ENCODE results near the gene COL6A2.

COL6A2 gene

DNA sequence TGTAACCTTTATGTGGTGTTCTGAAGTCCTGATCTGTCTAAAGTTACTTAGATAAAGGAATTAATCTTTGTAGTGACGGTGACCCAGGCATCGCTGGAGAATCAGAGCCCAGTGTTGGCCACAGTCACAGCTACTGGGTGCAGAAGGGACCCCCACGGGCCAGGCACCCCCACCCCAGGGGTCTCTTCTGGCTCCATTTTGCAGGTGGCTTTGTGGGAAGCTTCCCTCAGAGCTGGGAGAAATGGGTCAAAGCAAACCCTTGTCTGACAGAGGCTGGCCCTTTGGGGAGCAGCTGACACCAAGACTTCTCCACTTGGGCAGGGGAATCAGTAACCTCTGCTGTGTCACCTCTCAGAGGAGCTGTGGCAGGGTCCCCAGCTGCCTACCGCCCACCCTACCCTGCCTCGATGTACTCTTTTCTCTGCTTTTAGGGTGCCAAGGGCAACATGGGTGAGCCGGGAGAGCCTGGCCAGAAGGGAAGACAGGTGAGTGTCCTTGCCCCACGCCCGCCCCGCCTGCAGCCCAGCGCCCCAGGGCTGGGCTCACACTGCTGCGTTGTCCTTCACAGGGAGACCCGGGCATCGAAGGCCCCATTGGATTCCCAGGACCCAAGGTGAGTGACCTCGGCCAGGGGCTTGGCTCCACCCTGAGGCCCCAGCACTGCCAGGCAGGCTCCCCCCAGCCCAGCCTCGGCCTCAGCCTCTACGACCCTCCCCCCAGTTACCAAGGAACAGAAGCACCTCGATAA, 17.7 kb downstream of the COL6A2 start:
- H3K36me3 Mint-ChIP-seq (ENCODE audit: low read depth), result no peaks in the 10 kb centered on the region
- DNase-seq (ENCODE audit: low spot score), result no peak
- no peaks in the 10 kb centered on the region for H3K4me1 Mint-ChIP-seq (ENCODE audit: low read depth)
- no peak overlapping the region for H3K27ac Mint-ChIP-seq
- no peak overlapping the region for H3K4me3 Mint-ChIP-seq
- no peaks in the 10 kb centered on the region for H3K27me3 Mint-ChIP-seq (ENCODE audit: low read depth)
- H3K9me3 Mint-ChIP-seq, result peaks cover 4% of the 10 kb centered on the region

DNA sequence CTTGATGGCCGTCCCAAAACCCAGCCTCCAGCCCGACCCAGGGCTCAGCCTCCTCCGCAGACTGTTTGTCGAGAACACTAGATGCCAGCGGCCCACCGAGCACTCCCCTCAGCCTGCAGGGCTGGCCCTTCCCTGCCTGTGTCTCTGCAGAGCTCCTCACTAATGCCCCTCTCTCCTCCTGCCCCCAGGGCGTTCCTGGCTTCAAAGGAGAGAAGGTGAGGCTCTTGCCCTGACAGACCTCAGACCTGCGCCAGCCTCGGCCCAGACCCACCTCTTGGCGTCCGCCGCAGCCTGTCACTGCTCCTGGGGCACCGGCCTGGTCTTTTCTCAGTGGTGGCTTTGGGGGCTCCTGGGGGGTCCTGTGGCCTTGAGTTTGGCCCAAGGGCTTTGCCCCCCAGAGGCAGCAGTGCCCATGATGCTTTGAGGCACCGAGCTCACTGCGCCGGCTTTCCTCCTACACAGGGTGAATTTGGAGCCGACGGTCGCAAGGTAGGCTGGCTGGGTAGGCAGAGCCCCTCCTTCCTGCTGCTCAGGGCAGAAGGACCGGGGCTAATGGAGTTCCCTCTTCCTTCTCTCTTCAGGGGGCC, 18.4 kb downstream of the COL6A2 start:
- Mint-ChIP-seq H3K27ac (no peak overlapping the region), H3K9me3 (peaks cover 4% of the 10 kb centered on the region), H3K4me3 (no peak overlapping the region), H3K27me3 (ENCODE audit: low read depth) (no peaks in the 10 kb centered on the region), H3K4me1 (ENCODE audit: low read depth) (no peaks in the 10 kb centered on the region), H3K36me3 (ENCODE audit: low read depth) (no peaks in the 10 kb centered on the region)
- DNase-seq (ENCODE audit: low spot score), result no peak

DNA sequence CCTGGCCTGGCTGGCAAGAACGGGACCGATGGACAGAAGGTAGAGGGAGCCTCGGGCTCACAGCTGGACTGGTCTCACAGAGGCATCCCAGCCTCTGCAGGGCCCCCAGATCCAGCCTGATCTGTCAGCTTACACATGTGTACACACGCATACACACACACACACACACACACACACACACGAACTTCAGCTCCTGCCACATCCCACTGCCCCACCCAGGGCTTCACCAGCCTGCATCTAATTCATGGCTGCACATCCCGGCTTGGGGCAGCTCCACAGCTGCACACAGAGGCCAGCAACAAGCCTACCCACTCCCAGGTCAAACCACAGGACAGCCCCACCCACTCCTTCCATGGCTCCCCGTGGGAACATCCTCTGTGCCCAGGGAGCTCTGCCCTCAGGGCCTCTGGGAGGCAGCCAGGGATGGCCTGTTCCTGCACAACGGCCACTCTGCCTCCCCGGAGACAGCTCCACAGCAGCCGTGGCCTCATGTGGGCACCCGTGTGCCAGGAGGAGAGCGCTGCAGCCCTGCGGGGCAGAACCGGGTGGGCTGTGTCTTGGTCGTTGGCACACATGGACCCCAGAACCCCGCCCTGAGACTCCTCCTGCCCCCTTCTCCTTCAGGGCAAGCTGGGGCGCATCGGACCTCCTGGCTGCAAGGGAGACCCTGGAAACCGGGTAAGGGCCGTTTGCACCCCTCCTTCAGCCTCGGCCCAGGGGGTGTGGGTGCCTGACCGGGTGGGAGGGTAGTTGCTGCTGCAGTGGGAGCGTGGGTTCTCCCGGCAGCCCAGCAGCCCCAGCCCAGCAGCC, 19.1 kb downstream of the COL6A2 start:
- peaks cover 4% of the 10 kb centered on the region for H3K9me3 Mint-ChIP-seq
- H3K4me1 Mint-ChIP-seq (ENCODE audit: low read depth), result no peaks in the 10 kb centered on the region
- H3K4me3 Mint-ChIP-seq, result no peak overlapping the region
- H3K27ac Mint-ChIP-seq, result no peak overlapping the region
- H3K36me3 Mint-ChIP-seq (ENCODE audit: low read depth), result no peaks in the 10 kb centered on the region
- no peak for DNase-seq (ENCODE audit: low spot score)
- H3K27me3 Mint-ChIP-seq (ENCODE audit: low read depth), result no peaks in the 10 kb centered on the region

DNA sequence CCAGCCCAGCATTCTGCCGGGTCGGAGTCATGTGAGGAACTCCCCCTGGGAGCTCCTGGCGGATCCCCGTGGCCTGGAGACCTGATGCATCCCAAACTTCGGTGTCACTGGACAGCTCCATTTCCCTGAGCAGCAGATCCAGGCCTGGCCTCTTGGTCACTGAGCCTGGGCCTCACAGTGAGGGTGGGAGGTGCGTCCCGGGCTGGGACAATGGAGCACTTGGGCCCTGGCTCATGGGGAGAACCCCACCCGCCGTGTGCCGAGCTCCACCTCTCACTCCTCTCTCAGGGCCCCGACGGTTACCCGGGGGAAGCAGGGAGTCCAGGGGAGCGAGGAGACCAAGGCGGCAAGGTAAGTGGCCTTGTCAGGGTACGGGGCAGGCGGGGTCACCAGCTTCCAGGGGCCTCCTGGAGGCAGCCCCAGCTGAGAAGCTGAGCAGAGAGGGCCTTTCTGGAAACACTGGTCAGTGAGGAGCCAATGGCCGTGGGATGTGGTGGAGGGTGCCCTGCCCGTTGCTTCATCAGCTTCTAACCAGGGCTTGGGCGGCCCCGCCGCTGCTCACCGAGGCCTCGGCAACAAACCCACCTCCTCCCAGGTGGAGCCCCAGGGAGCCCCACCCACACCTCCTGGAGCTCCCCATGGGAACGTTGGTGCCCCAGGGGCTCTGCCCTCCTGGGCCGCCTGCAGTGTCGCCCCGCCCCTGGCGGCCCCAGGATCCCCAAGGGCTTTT, 19.8 kb downstream of the COL6A2 start:
- no peaks in the 10 kb centered on the region for H3K4me1 Mint-ChIP-seq (ENCODE audit: low read depth)
- DNase-seq (ENCODE audit: low spot score), result no peak
- H3K9me3 Mint-ChIP-seq, result peaks cover 4% of the 10 kb centered on the region
- no peaks in the 10 kb centered on the region for H3K36me3 Mint-ChIP-seq (ENCODE audit: low read depth)
- no peak overlapping the region for H3K4me3 Mint-ChIP-seq
- no peak overlapping the region for H3K27ac Mint-ChIP-seq
- no peaks in the 10 kb centered on the region for H3K27me3 Mint-ChIP-seq (ENCODE audit: low read depth)

DNA sequence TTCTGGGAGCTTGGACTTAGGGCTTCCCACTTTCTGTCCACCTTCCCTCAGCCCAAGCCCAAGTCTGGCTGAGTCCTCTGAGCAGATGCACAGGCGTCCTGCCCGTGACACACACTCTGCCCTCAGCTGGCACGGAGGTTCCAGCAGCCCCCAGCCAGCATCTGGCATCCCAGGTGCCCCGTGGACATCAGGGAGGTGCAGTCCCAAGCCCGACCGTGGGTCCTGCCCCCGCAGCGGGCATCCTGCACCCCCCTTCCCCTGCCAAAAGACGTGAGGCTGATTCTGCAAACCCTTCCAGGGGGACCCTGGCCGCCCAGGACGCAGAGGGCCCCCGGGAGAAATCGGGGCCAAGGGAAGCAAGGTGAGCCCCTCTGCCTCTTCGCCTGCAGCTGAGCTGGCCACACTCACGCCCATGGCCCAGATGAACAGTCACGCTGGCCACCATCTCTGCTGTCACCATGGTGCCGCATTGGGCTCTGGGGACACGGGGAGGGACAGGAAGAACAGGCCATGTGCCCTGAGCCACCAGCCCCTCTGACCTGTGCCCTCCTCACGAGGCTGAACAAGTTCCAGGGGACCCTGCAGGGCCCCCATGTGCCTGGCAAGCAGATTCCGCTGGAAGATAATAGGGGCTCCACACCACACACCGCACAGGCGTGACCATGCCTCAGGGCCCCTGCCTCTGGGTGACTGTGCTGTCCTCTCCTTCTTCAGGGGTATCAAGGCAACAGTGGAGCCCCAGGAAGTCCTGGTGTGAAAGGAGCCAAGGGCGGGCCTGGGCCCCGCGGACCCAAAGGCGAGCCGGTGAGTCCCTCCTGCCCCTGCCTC, 20.6 kb downstream of the COL6A2 start:
- no peak overlapping the region for H3K4me3 Mint-ChIP-seq
- no peak for DNase-seq (ENCODE audit: low spot score)
- H3K27me3 Mint-ChIP-seq (ENCODE audit: low read depth), result no peaks in the 10 kb centered on the region
- H3K9me3 Mint-ChIP-seq, result peaks cover 4% of the 10 kb centered on the region
- no peaks in the 10 kb centered on the region for H3K36me3 Mint-ChIP-seq (ENCODE audit: low read depth)
- no peaks in the 10 kb centered on the region for H3K4me1 Mint-ChIP-seq (ENCODE audit: low read depth)
- no peak overlapping the region for H3K27ac Mint-ChIP-seq

- H3K27ac Mint-ChIP-seq, result no peak overlapping the region
- no peaks in the 10 kb centered on the region for H3K36me3 Mint-ChIP-seq (ENCODE audit: low read depth)
- DNase-seq (ENCODE audit: low spot score), result no peak
- H3K4me3 Mint-ChIP-seq, result no peak overlapping the region
- H3K4me1 Mint-ChIP-seq (ENCODE audit: low read depth), result no peaks in the 10 kb centered on the region
- H3K9me3 Mint-ChIP-seq, result peaks cover 4% of the 10 kb centered on the region
- H3K27me3 Mint-ChIP-seq (ENCODE audit: low read depth), result no peaks in the 10 kb centered on the region
Measured at GRCh38 chr21:46119144-46119636, 21.3 kb downstream of the COL6A2 start.

GRCh38 chr21:46119637-46120271, 21.8 kb downstream of the COL6A2 start:
- no peaks in the 10 kb centered on the region for H3K27me3 Mint-ChIP-seq (ENCODE audit: low read depth)
- DNase-seq (ENCODE audit: low spot score), result no peak

GRCh38 chr21:46120301-46121285, 22.7 kb downstream of the COL6A2 start:
- Mint-ChIP-seq H3K9me3 (no peaks in the 10 kb centered on the region), H3K36me3 (ENCODE audit: low read depth) (no peaks in the 10 kb centered on the region), H3K4me1 (ENCODE audit: low read depth) (no peaks in the 10 kb centered on the region), H3K27me3 (ENCODE audit: low read depth) (no peaks in the 10 kb centered on the region), H3K4me3 (no peak overlapping the region), H3K27ac (no peak overlapping the region)
- no peak for DNase-seq (ENCODE audit: low spot score)

More at GRCh38 chr21:46119637-46120271, 21.8 kb downstream of the COL6A2 start:
- no peaks in the 10 kb centered on the region for H3K4me1 Mint-ChIP-seq (ENCODE audit: low read depth)
- H3K36me3 Mint-ChIP-seq (ENCODE audit: low read depth), result no peaks in the 10 kb centered on the region
- H3K4me3 Mint-ChIP-seq, result no peak overlapping the region
- peaks cover 4% of the 10 kb centered on the region for H3K9me3 Mint-ChIP-seq
- no peak overlapping the region for H3K27ac Mint-ChIP-seq

DNA sequence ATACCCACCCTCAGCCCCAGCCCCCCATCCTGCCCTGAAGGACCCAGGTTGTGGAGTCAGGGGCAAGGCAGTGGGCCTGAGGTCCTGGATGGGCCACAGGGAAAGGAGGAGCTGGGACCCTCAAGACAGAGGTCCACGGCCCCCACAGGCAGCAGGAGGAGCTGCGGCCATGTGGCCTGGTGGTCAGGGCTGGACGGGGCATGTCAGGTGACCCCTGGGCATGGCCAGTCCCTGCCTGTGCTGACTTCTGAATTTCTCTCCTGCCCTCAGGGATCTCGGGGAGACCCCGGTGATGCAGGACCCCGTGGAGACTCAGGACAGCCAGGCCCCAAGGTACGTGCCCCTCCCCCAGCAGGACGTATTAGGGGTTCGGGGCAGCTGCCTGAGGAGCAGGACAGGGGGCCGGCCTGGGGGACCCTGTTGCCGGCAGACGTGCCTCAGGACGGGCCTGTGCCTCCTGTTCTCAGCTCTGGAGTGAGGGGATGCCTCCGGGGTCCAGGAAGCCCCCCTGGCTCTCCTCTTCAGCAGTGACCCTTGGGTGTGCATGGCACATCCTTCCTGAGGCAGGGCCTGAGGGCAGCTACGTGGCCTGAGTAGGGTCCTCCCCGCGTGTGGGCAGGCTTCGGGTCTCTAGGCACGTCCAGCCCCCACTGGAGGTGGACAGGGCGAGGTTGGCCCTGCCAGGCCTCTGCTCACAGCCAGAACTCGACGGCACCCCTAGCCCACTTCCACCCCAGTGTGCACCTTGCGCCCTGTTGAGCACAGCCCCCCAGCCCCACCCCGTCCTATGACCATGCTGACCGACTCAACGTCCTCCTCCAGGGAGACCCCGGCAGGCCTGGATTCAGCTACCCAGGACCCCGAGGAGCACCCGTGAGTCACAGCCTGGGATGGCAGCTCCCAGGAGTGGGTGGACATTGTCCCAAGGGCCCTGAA, 23.6 kb downstream of the COL6A2 start:
- Mint-ChIP-seq H3K27me3 (ENCODE audit: low read depth) (no peaks in the 10 kb centered on the region), H3K4me3 (no peak overlapping the region), H3K4me1 (ENCODE audit: low read depth) (no peaks in the 10 kb centered on the region), H3K36me3 (ENCODE audit: low read depth) (no peaks in the 10 kb centered on the region), H3K9me3 (no peaks in the 10 kb centered on the region), H3K27ac (no peak overlapping the region)
- no peak for DNase-seq (ENCODE audit: low spot score)

- no peak overlapping the region for H3K27ac Mint-ChIP-seq
- H3K9me3 Mint-ChIP-seq, result no peaks in the 10 kb centered on the region
Measured at GRCh38 chr21:46122237-46122671, 24.3 kb downstream of the COL6A2 start.

More at GRCh38 chr21:46122237-46122671, 24.3 kb downstream of the COL6A2 start:
- no peaks in the 10 kb centered on the region for H3K4me1 Mint-ChIP-seq (ENCODE audit: low read depth)
- H3K36me3 Mint-ChIP-seq (ENCODE audit: low read depth), result no peaks in the 10 kb centered on the region
- no peak for DNase-seq (ENCODE audit: low spot score)
- H3K27me3 Mint-ChIP-seq (ENCODE audit: low read depth), result no peaks in the 10 kb centered on the region
- H3K4me3 Mint-ChIP-seq, result no peak overlapping the region
